Mucosa of descending colon (tissue), 3 donors: ENCODE data around the gene LRCH1. TPM values are rescaled to one million over a fixed set of nuclear protein-coding genes. Genes with fewer than 3 reads are reported as not detected.

Source experiments
- ATAC-seq: fragments of 200-7000 bp; cut with Tn5 transposase; one replicate; pipeline ENCODE4 v1.9.1; 2020; ENCODE audit warnings: mild to moderate bottlenecking, moderate library complexity
- DNase-seq, 3 donors: peaks; one replicate each; pipeline ENCODE4 v3.0.0-alpha.2; 2020
- H3K36me3 ChIP-seq: fragments of 200-600 bp; one replicate; pipeline ENCODE4 v1.8.0; 2021; ENCODE audit warnings: low read depth, mild to moderate bottlenecking
- H3K4me1 ChIP-seq: fragments of 200-600 bp; one replicate; pipeline ENCODE4 v1.8.0; 2021; ENCODE audit warnings: low read depth, mild to moderate bottlenecking
- H3K4me3 ChIP-seq: fragments of 200-600 bp; one replicate; pipeline ENCODE4 v1.8.0; 2021; ENCODE audit warnings: mild to moderate bottlenecking
- H3K9me3 ChIP-seq: fragments of 200-600 bp; one replicate; pipeline ENCODE4 v1.8.0; 2021; ENCODE audit warnings: mild to moderate bottlenecking
- CTCF ChIP-seq: fragments of 200-600 bp; IDR thresholded peaks from one replicate; pipeline ENCODE4 v1.8.0; 2022; ENCODE audit warnings: antibody characterized with exemption, mild to moderate bottlenecking
- intact Hi-C, 2 donors: fragments of 100-400 bp; cut with DNase I in 1 of 2; cut with micrococcal nuclease in 1 of 2; formaldehyde crosslinking; loops; one replicate each; pipeline versions ENCODE4 v1.11.0 to v1.11.1; 2022; cut with DNase I, micrococcal nuclease
- total RNA-seq, 3 donors: library from RNA; stranded (reverse); fragmentation: NEBNext Ultra II Directional in 2 of 3; extraction: Animal tissue kit (Norgen Biotek cat#: 25700) in 2 of 3; gene quantifications; one replicate each; pipeline versions ENCODE4 v1.2.1 to v1.2.4, GENCODE V29; 2021 to 2023
- donor health status: DM: no; HTN: no; CAD: no; lungs with moderate emphysema.
- donor health status: DM: no; HTN: no; CAD: no.
- donor health status: DM: no; HTN: yes; CAD: no.

The LRCH1 gene
- total RNA-seq, 3 donors from 2014 or later: 13.4 to 44.1 (median 16.1) TPM

DNA sequence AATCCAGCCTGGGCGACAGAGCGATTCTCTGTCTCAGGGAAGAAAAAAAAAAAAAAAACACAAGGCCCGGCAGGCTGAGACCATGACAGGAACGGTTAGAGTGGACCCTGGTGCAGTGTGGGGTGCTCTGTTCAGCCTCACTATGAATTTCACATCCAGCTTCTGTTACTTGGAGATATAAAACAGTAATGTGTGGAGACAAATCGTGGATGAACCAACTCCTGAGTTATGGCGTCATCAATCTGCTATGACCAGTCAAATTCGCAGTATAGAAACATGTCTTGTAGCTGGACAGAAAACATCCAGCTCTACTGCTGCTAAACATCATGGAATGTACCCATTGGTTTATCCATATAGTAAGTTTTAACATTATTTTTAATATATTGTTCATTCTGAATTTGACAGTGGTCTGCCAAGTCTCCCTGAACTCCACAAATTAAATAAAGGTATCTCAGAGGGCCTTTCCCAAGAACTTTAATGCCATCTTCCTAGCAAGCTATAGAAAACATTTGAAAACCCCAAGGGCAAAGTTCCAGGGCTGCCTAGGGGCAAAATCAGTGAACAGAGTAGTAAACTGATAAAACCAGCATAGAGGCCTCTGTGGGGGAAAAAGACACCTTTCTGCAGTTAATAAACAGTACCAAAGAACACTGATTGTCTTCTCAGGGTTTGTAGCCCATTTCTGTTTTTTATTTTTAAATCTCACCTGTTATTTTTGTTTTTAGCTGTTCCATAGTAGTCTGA is 75.8 kb downstream of the LRCH1 start:
- no peaks in the 10 kb centered on the region for H3K36me3 ChIP-seq
- ATAC-seq (no peak), DNase-seq (no peak)
- no peaks in the 10 kb centered on the region for H3K9me3 ChIP-seq
- intact Hi-C loops: no loop called here
- H3K4me1 ChIP-seq: no peaks in the 10 kb centered on the region
- H3K4me3 ChIP-seq: no peak overlapping the region
- no peak for TF ChIP-seq CTCF

- TF ChIP-seq CTCF: no peak
- intact Hi-C loops: no loop called here
- DNase-seq (no peak), ATAC-seq (no peak)
- no peaks in the 10 kb centered on the region for H3K4me1 ChIP-seq
- H3K36me3 ChIP-seq: no peaks in the 10 kb centered on the region
- H3K9me3 ChIP-seq: no peaks in the 10 kb centered on the region
- H3K4me3 ChIP-seq: no peak overlapping the region
Measured at GRCh38 chr13:46629811-46630413, 76.9 kb downstream of the LRCH1 start.

GRCh38 chr13:46630431-46631178 is 77.6 kb downstream of the LRCH1 start:
- no peaks in the 10 kb centered on the region for H3K4me1 ChIP-seq
- ATAC-seq (no peak), DNase-seq (no peak)
- H3K4me3 ChIP-seq: no peak overlapping the region
- no peak for TF ChIP-seq CTCF
- no peaks in the 10 kb centered on the region for H3K36me3 ChIP-seq
- intact Hi-C loops: no loop called here
- no peaks in the 10 kb centered on the region for H3K9me3 ChIP-seq

GRCh38 chr13:46631179-46631542 is 78.2 kb downstream of the LRCH1 start:
- DNase-seq: no peak
- H3K36me3 ChIP-seq: no peaks in the 10 kb centered on the region
- H3K4me1 ChIP-seq: no peaks in the 10 kb centered on the region
- no peak for TF ChIP-seq CTCF
- no peak for ATAC-seq
- no peaks in the 10 kb centered on the region for H3K9me3 ChIP-seq
- H3K4me3 ChIP-seq: no peak overlapping the region
- intact Hi-C loops: no loop called here

- DNase-seq: no peak
- TF ChIP-seq CTCF: no peak
- Histone ChIP-seq H3K36me3 (no peaks in the 10 kb centered on the region), H3K4me3 (no peak overlapping the region), H3K4me1 (no peaks in the 10 kb centered on the region), H3K9me3 (no peaks in the 10 kb centered on the region)
- intact Hi-C loops: no loop called here
- no peak for ATAC-seq
Measured at GRCh38 chr13:46632176-46632575, 79.2 kb downstream of the LRCH1 start.
